ENCODE measurements around the gene WDR7.

WDR7 gene

DNA sequence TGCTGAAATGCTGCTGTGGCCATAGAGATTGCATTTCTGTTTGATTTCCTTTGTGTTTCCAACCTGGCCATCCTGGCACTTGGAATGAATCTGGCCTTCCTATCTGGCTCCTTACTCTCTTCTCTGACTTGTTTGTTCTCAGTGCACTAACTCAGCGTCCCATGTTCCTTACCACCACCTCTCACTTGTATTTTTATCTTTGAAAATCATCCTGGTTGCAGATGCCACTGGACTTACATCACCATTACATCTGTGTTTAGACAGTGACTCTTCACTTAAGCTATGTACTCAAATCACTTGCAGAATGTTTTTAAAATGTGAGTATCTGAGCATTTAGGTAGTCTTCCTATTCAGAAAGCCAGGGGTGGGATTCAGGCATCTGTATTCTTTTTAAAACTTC is 239.5 kb downstream of the WDR7 start:
- DNase-seq (ENCODE audit: low read depth), result no peak

DNA sequence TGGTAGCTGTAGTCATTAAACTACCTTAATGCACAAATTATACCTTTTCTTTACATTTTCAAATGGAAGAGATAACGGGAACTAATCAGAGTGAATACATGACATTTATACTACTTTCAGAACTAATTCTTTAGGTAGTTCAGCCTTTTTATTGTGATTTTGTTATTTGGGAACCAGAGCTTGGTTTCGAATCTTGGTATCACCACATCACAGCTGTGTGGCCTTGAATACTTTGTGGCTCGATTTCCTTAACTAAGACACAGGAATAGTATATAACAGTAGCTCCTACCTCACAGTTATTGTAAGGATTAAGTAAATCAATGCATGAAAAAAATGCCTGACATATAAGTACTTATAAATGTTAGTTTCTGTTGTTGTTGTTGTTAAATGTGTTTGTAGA is 240.0 kb downstream of the WDR7 start:
- DNase-seq (ENCODE audit: low read depth), result no peak

DNA sequence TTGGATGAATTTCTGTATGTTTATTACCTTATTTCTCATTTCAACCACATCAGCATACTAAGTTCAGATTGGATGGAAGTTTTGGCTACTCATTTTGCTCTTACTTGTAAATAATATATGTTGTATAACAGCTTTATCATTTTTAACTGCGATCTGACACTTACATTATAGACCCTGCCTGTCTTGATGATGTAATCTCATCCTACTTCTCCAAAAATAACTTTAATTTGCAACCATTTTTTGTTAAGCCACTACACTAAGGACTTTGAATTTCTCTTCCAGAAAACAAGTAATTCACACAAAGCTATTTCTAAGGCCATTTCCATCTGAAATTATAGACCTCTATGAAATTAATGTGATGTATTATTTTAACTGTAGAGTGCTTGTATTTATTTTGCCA is 240.7 kb downstream of the WDR7 start:
- DNase-seq (ENCODE audit: low read depth), result no peak

DNA sequence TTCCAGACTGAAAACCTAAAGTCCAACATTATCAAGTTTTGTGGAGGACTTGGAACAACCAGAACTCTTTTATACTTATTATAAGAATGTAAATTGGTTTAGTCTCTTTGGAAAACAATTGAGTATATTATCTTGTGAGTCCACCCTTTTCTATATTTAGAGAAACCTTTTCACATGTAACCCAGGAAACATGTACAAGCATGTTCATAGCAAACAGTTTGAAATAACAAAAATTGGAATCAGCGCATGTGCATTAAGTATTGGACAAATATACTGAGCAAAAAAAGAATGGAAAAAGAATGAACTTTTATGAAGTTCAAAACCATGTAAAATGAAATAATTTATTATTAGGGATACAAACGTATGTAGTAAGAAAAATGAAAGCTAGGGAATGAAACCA is 246.0 kb downstream of the WDR7 start:
- DNase-seq (ENCODE audit: low read depth), result no peak

DNA sequence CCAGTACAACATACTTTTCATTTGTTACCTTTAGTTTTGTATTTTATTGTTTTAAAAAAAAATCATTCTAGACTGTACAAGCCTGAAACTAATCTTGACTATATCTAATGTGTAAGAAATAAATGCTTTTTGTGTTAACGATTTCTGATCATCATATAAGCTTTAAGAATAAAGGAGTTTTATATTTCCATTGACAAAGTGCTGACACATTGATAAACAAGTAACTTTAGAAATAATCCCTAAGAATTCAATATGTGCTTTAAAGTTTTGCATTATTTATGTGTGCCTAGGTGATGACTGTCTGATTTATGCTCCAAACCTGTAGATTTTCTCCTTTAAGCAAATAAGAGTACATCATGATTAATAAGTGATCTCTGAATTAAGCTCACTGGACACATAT is 248.5 kb downstream of the WDR7 start:
- no peak for DNase-seq (ENCODE audit: low read depth)

- DNase-seq (ENCODE audit: low read depth), result no peak
Observed at GRCh38 chr18:56900195-56901094, 249.3 kb downstream of the WDR7 start.

- no peak for DNase-seq (ENCODE audit: low read depth)
Observed at GRCh38 chr18:56901919-56902318, 250.8 kb downstream of the WDR7 start.

DNA sequence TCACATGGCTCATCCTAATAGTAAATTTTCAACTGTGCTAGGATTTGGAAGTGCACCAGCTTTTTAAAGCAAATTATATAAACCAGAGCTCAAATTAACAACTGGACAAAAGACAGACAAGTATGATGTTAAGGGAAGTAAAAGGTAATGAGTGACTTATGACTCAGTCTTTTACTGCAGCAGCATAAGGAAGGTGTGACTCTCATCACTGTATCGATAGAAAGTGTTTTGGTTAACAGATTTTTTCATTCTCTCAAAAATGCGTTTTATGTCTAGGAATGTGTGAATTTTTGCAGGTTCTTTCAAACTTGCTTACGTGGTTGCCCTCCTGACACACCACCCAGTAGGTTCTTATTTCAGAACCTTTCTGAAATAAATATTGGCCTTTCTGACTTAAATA is 251.5 kb downstream of the WDR7 start:
- no peak for DNase-seq (ENCODE audit: low read depth)

GRCh38 chr18:56903686-56904085 is 252.5 kb downstream of the WDR7 start:
- no peak for DNase-seq (ENCODE audit: low read depth)

DNA sequence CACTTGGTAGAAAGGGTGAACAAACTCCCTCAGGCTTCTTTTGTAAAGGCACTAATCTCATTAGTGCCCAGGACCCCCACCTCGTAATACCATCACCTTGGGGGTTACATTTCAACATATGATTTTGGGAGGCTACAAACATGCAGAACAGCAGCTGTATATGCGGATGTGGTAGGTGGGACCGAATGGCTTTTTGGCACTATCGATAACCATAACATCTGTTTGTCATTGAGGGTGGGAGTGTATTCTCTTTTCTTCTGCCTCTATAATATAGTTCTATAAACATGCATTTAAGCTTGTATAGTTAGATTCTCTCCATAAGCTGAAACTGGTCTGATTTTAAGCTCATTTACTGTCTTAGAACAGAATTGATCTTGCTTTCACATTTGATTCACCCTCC is 256.6 kb downstream of the WDR7 start:
- no peak for DNase-seq (ENCODE audit: low read depth)

GRCh38 chr18:56910237-56910636 is 259.1 kb downstream of the WDR7 start:
- DNase-seq (ENCODE audit: low read depth), result no peak

DNA sequence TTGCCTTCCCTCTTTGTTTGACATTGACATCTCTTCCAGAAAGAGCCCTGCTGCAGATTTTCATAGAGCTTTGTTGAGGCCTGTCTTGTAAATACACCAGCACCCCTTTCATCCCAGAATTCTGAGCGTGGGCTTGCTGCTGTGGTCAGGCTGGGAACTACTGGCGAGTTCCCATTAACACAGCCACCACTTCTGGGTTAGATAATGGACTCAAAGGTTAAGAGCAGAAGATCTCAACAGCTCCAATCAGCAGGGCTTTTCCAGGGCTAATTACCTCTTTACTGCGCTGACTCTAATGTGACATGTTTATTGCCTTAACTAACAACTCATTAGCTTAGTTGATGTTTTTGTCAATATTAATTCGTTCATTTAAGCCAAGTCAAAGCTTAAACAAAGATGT is 259.8 kb downstream of the WDR7 start:
- no peak for DNase-seq (ENCODE audit: low read depth)

- no peak for DNase-seq (ENCODE audit: low read depth)
Observed at GRCh38 chr18:56913941-56914340, 262.8 kb downstream of the WDR7 start.

DNA sequence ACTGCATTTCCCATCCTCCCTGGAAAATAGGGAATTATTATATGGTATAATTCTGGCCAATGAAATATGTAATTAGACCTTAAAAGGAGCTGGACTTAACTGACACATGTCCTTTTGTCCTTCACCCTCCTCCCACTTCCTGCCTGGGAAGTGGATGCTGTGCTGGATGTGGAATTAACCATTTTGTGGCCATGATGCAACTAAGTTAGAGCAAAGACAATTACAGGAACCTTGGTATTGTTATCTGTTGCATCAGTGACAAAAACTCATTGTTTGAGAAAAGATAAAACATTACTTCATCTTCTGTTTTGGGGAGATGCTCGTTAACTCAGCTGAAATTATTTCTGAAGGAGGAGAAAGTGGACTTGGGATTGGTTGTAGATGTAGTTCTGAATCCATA is 268.0 kb downstream of the WDR7 start:
- DNase-seq (ENCODE audit: low read depth), result no peak

DNA sequence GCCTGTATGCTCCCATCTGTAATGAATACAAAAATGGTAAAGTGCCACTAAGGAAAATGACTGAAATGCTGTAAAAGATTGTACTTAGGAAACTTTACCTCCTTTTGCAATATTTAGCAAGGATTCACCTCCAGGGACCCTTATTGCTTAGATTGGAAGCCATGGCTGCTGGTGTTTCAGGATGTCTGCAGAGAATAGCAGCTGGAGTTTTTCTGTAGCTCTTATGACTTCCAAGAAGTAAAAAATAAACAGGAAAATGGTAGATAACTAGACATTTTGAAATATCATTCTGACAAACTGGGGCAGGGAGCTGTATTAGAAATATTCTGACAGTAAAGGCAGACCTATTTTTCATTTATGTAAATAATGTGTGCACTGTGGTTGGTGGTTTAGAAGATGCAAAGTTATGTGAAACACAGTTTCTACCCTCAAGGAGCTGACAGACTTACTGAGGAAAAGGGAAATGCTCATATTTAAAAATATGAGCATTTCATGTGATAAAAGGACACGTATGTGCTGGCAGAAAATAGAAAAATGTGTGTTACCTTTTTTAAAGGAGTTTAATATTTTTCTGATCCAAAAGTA is 270.8 kb downstream of the WDR7 start:
- DNase-seq (ENCODE audit: low read depth), result no peak

- DNase-seq (ENCODE audit: low read depth), result no peak
Observed at GRCh38 chr18:56926734-56927133, 275.6 kb downstream of the WDR7 start.

GRCh38 chr18:56927786-56928185 is 276.6 kb downstream of the WDR7 start:
- no peak for DNase-seq (ENCODE audit: low read depth)

DNA sequence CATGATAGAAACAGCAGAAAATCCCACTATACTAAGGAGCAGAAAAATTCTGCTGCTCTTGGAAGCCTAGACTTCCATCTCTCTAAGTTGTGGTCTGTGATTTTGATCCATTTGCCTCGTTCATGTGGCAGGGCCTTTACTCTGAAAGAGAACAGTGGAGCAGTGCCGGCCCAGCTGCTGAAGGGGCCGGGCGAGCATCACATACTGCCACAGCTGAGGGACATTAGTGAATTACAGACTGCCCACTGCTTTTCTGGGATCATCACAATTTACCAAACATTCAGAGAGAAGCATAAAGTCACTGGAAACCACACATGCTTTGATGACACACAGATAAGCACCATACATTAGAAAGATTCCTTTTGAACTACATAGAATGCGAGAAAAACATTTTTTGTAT is 278.7 kb downstream of the WDR7 start:
- no peak for DNase-seq (ENCODE audit: low read depth)

DNA sequence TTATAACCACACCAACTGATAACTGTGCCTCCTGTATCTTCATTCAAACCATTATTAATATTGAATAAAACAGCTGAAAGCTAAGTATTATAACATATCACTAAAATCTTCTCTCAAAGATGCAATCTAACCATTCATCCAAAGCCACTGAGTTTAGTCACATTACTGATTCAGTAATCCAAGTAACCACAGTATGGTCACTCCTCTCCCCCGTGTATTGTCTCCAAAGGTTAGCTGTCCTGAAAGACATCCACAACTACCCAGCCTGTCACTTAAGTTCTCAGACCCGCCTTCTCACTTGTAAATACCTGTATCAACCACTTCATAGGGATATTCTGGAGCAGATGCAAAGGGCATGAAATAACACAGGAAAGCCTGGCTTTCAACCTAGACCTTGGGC is 282.3 kb downstream of the WDR7 start:
- DNase-seq (ENCODE audit: low read depth), result no peak

DNA sequence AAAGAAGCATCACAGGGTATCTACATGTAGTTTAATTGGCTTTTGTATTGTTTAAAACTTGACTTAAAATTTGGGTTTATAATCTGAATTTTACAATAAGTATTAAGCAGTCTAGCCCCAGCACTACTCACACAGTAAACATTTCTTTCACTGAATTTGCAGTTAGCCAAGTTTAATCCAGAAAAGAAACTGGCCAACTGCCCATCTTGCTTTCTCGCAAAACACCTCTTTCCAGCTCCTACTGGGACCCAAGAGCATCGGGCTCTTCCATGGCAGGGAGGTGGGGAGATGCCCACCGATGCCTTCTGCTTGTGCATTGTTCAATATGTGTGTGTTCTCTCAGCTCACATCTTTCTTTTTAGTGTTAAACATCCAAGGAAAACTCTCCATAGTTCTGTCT is 283.0 kb downstream of the WDR7 start:
- no peak for DNase-seq (ENCODE audit: low read depth)

- no peak for DNase-seq (ENCODE audit: low read depth)
Observed at GRCh38 chr18:56934906-56935305, 283.7 kb downstream of the WDR7 start.

- DNase-seq (ENCODE audit: low read depth), result no peak
Observed at GRCh38 chr18:56935434-56936040, 284.4 kb downstream of the WDR7 start.

DNA sequence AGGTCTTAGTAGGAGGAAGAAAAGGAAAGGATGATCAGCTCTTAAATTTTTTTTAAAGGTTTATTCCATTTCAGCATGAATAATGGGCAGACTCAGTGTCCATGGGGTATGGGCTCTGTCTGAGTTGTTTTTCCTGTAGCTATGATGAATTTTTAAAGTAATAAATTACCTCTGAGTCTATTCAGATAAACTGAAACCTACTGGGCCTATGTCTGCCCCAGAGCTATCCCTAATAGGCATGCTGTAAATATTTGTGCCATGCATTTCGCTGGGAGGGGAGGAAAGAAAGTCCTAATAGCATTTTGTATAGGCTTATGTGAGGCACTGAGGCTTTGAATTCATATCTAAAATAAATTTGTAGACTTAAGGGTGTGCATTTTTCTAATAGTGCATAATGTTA is 285.3 kb downstream of the WDR7 start:
- no peak for DNase-seq (ENCODE audit: low read depth)

Measured in stimulated activated CD8-positive, alpha-beta memory T cell treated with anti-CD3 and anti-CD28 coated beads, Interleukin-12 subunit alpha, Interleukin-12 subunit beta, amount 100 ng/mL, for 1 hour (primary cell).